K562 (cell line): ENCODE measurements around the gene ERAL1.
A peak's percentile ranks its signal among the peaks of the same experiment; 100 is the strongest.

ENCODE experiments used
- CBX2 ChIP-seq: fragments of 200-600 bp; sonication (generic); IDR thresholded peaks from one replicate; pipeline ENCODE4 v1.6.1; 2012; ENCODE audit warnings: mild to moderate bottlenecking, low read length, inconsistent platforms; ENCODE audit not compliant: insufficient read depth, poor library complexity, severe bottlenecking
- CTCF ChIP-seq, 3 experiments: IDR thresholded peaks in 2 of 3; conservative IDR thresholded peaks in 1 of 3; 2 replicates each; pipeline ENCODE4 v1.5.1; 2011 to 2012; ENCODE audit warnings: low read length in 3 of 3, mild to moderate bottlenecking in 3 of 3, control low read depth in 2 of 3, improper control_type of control experiment in 1 of 3, inconsistent platforms in 1 of 3, low read depth in 1 of 3, mixed read lengths in 1 of 3, moderate library complexity in 1 of 3; ENCODE audit not compliant: insufficient read depth in 2 of 3
- EZH2 ChIP-seq: IDR thresholded peaks from 2 replicates; pipeline ENCODE4 v1.6.1; 2012; ENCODE audit warnings: low read depth, mild to moderate bottlenecking, inconsistent platforms, low read length, borderline replicate concordance
- FOSL1 ChIP-seq: fragments of 200-800 bp; sonication (Bioruptor generic); conservative IDR thresholded peaks from 2 replicates; pipeline ENCODE4 v1.6.1; 2016; ENCODE audit warnings: missing genetic modification characterization, missing compliant biosample characterization
- HDAC2 ChIP-seq: fragments of 450-650 bp; IDR thresholded peaks from 2 replicates; pipeline ENCODE4 v1.6.1; 2016; ENCODE audit warnings: mild to moderate bottlenecking
- HMGN3 ChIP-seq: IDR thresholded peaks from 2 replicates; pipeline ENCODE4 v1.6.1; 2011; ENCODE audit warnings: borderline replicate concordance, low read depth, mild to moderate bottlenecking, mixed read lengths, low read length; ENCODE audit not compliant: insufficient read length; ENCODE audit errors: extremely low read depth
- PHF20 ChIP-seq: fragments of 450-650 bp; IDR thresholded peaks from 2 replicates; pipeline ENCODE4 v1.6.1; 2018; ENCODE audit not compliant: partially characterized antibody
- POLR2A ChIP-seq: fragments of 450-650 bp; conservative IDR thresholded peaks from 2 replicates; pipeline ENCODE4 v1.6.1; 2016
- RFX5 ChIP-seq: IDR thresholded peaks from 2 replicates; pipeline ENCODE4 v1.6.1; 2011; ENCODE audit warnings: low read depth, mild to moderate bottlenecking, improper control_type of control experiment, low read length
- SIN3A ChIP-seq, 2 experiments: fragments of 150-350 bp in 1 of 2; IDR thresholded peaks; 2 replicates each; pipeline ENCODE4 v1.6.1; 2011 to 2016; ENCODE audit warnings: borderline replicate concordance in 2 of 2, low read depth in 2 of 2, low read length in 2 of 2, mild to moderate bottlenecking in 2 of 2, moderate library complexity in 2 of 2; ENCODE audit not compliant: control insufficient read depth in 1 of 2
- SMAD4 ChIP-seq: fragments of 250-450 bp; sonication (Bioruptor Pico); conservative IDR thresholded peaks from 2 replicates; pipeline ENCODE4 v1.8.0; 2021; ENCODE audit warnings: inconsistent platforms, mild to moderate bottlenecking, moderate library complexity
- USF2 ChIP-seq: sonication (generic); formaldehyde crosslinking; IDR thresholded peaks from 2 replicates; pipeline ENCODE4 v1.5.0; 2020; ENCODE audit warnings: missing genetic modification reagents
- ZFX ChIP-seq: sonication (generic); formaldehyde crosslinking; IDR thresholded peaks from 2 replicates; pipeline ENCODE4 v1.8.0; 2022; ENCODE audit warnings: mild to moderate bottlenecking, missing genetic modification reagents, moderate library complexity
- ZNF184 ChIP-seq: sonication (generic); formaldehyde crosslinking; IDR thresholded peaks from 2 replicates; pipeline ENCODE4 v1.5.0; 2020; ENCODE audit warnings: missing genetic modification reagents

- no peak; the same call in 1 of the 2 replicates for TF ChIP-seq ZFX
- TF ChIP-seq CTCF (IDR thresholded peaks at IDR 0.05 in 2 of 3, conservative IDR thresholded peaks at IDR 0.05 in 1 of 3; ENCODE audit: insufficient read depth in 2 of 3, low read depth in 1 of 3, low read length in 3 of 3): no peak
- no peak for TF ChIP-seq SIN3A (IDR thresholded peaks at IDR 0.05; ENCODE audit: borderline replicate concordance in 2 of 2, control insufficient read depth in 1 of 2, low read depth in 2 of 2, low read length in 2 of 2)
- TF ChIP-seq RFX5: no peak
- TF ChIP-seq HMGN3: no peak
- TF ChIP-seq HDAC2: no peak
- TF ChIP-seq SMAD4: no peak
- peak; percentile 39; the same call in 1 of the 2 replicates for TF ChIP-seq FOSL1 (tag)
- TF ChIP-seq USF2: no peak
- TF ChIP-seq POLR2A: no peak
- no peak for TF ChIP-seq CBX2
- no peak for TF ChIP-seq EZH2
- no peak for TF ChIP-seq PHF20
- TF ChIP-seq ZNF184 (CRISPR knock-in tag): no peak
These were observed 53.9 kb downstream of the ERAL1 start for GRCh38 chr17:28908640-28909167.
